WERI-Rb-1 (cell line): ENCODE measurements around the gene DYSF.

Experiments used
- DNase-seq: peaks from one replicate; pipeline ENCODE4 v3.0.0-alpha.2; 2020
- H3K27ac ChIP-seq: fragments of 250-450 bp; sonication (Bioruptor Pico); 2 replicates; pipeline ENCODE4 v1.5.1; 2020; ENCODE audit warnings: mild to moderate bottlenecking, moderate library complexity
- H3K27me3 ChIP-seq: fragments of 250-450 bp; sonication (Bioruptor Pico); 2 replicates; pipeline ENCODE4 v1.5.1; 2021; ENCODE audit warnings: mild to moderate bottlenecking, low read depth, moderate library complexity; ENCODE audit not compliant: insufficient read depth, severe bottlenecking
- H3K36me3 ChIP-seq: fragments of 250-450 bp; sonication (Bioruptor Pico); 2 replicates; pipeline ENCODE4 v1.5.1; 2020; ENCODE audit warnings: mild to moderate bottlenecking, moderate library complexity
- H3K4me3 ChIP-seq: 2 replicates; pipeline ENCODE4 v1.5.1; 2011; ENCODE audit warnings: low read depth, mild to moderate bottlenecking, control low read depth, low read length
- H3K9me3 ChIP-seq: fragments of 250-450 bp; sonication (Bioruptor Pico); 2 replicates; pipeline ENCODE4 v1.5.1; 2021; ENCODE audit warnings: mild to moderate bottlenecking, moderate library complexity; ENCODE audit not compliant: severe bottlenecking
- CTCF ChIP-seq: IDR thresholded peaks from 2 replicates; pipeline ENCODE4 v1.5.1; 2011; ENCODE audit warnings: low read depth, mild to moderate bottlenecking, control low read depth, inconsistent platforms, low read length

Gene DYSF

GRCh38 chr2:71503837-71504236, 50.5 kb downstream of the DYSF start:
- DNase-seq: no peak
- no peak for TF ChIP-seq CTCF

GRCh38 chr2:71504611-71505010, 51.2 kb downstream of the DYSF start:
- no peaks in the 10 kb centered on the region for H3K27me3 ChIP-seq
- DNase-seq: no peak
- H3K27ac ChIP-seq: no peak overlapping the region
- H3K36me3 ChIP-seq: no peaks in the 10 kb centered on the region
- no peaks in the 10 kb centered on the region for H3K9me3 ChIP-seq
- no peak overlapping the region for H3K4me3 ChIP-seq
- no peak for TF ChIP-seq CTCF

More at GRCh38 chr2:71503837-71504236, 50.5 kb downstream of the DYSF start:
- no peaks in the 10 kb centered on the region for H3K27me3 ChIP-seq
- no peaks in the 10 kb centered on the region for H3K9me3 ChIP-seq
- H3K36me3 ChIP-seq: no peaks in the 10 kb centered on the region
- H3K4me3 ChIP-seq: no peak overlapping the region
- H3K27ac ChIP-seq: no peak overlapping the region

- H3K9me3 ChIP-seq: no peaks in the 10 kb centered on the region
- H3K27ac ChIP-seq: no peak overlapping the region
- H3K27me3 ChIP-seq: no peaks in the 10 kb centered on the region
- no peak overlapping the region for H3K4me3 ChIP-seq
- no peak for TF ChIP-seq CTCF
- no peaks in the 10 kb centered on the region for H3K36me3 ChIP-seq
- DNase-seq: no peak
Observed at GRCh38 chr2:71505086-71505769, 51.9 kb downstream of the DYSF start.

GRCh38 chr2:71505770-71506140, 52.4 kb downstream of the DYSF start:
- no peaks in the 10 kb centered on the region for H3K9me3 ChIP-seq
- no peak overlapping the region for H3K27ac ChIP-seq
- no peak overlapping the region for H3K4me3 ChIP-seq
- DNase-seq: no peak
- no peaks in the 10 kb centered on the region for H3K27me3 ChIP-seq
- no peaks in the 10 kb centered on the region for H3K36me3 ChIP-seq
- TF ChIP-seq CTCF: no peak

GRCh38 chr2:71506222-71507153, 53.1 kb downstream of the DYSF start:
- no peaks in the 10 kb centered on the region for H3K9me3 ChIP-seq
- no peak for DNase-seq
- no peak overlapping the region for H3K4me3 ChIP-seq
- H3K36me3 ChIP-seq: no peaks in the 10 kb centered on the region
- no peak overlapping the region for H3K27ac ChIP-seq
- no peak for TF ChIP-seq CTCF
- H3K27me3 ChIP-seq: no peaks in the 10 kb centered on the region
